ENCODE measurements around the gene ASCL5. TPM values are rescaled to one million over a fixed set of nuclear protein-coding genes. Genes with fewer than 3 reads are reported as not detected.

Gene ASCL5
- total RNA-seq, 1 experiment from 2014 or later = not detected

GRCh38 chr1:201113451-201114244 lies 13.3 kb downstream of the ASCL5 start:
- Histone ChIP-seq H3K27ac (no peak overlapping the region), H3K9me3 (replicated peaks) (0 out of 2 replicates have a peak, but pooled peaks cover 3% of the 10 kb centered on the region), H3K27me3 (no peaks in the 10 kb centered on the region), H3K4me3 (peak overlapping the region; percentile 47), H3K36me3 (no peaks in the 10 kb centered on the region), H3K4me1 (peaks cover 10% of the 10 kb centered on the region)
- no peak for DNase-seq

GRCh38 chr1:201112926-201113325 lies 14.1 kb downstream of the ASCL5 start:
- peaks cover 10% of the 10 kb centered on the region for H3K4me1 ChIP-seq
- no peak overlapping the region for H3K4me3 ChIP-seq
- H3K36me3 ChIP-seq = no peaks in the 10 kb centered on the region
- no peak for DNase-seq
- H3K9me3 ChIP-seq (replicated peaks) = 0 out of 2 replicates have a peak, but pooled peaks cover 3% of the 10 kb centered on the region
- H3K27ac ChIP-seq = no peak overlapping the region
- H3K27me3 ChIP-seq = no peaks in the 10 kb centered on the region

- DNase-seq = peak; percentile 78 to 83
- H3K9me3 ChIP-seq (replicated peaks) = 0 out of 2 replicates have a peak, but pooled peaks cover 3% of the 10 kb centered on the region
- no peaks in the 10 kb centered on the region for H3K36me3 ChIP-seq
- no peak within 1 kb of the TSS for H3K4me3 ChIP-seq
- H3K4me1 ChIP-seq = peaks cover 10% of the 10 kb centered on the region
- no peak within 1 kb of the TSS for H3K27ac ChIP-seq
- H3K27me3 ChIP-seq = no peaks in the 10 kb centered on the region
These were observed 14.7 kb downstream of the ASCL5 start, which contains the start of gene CACNA1S for GRCh38 chr1:201112173-201112731. Gene CACNA1S (minus strand): TSS chr1:201112426. CDS start chr1:201112339, 87 bp downstream.

- H3K27me3 ChIP-seq = no peaks in the 10 kb centered on the region
- no peak overlapping the region for H3K4me3 ChIP-seq
- no peak overlapping the region for H3K27ac ChIP-seq
- 0 out of 2 replicates have a peak, but pooled peaks cover 3% of the 10 kb centered on the region for H3K9me3 ChIP-seq (replicated peaks)
- no peaks in the 10 kb centered on the region for H3K36me3 ChIP-seq
- DNase-seq = no peak
- H3K4me1 ChIP-seq = peaks cover 10% of the 10 kb centered on the region
These were observed 15.3 kb downstream of the ASCL5 start for GRCh38 chr1:201111672-201112071.

- Histone ChIP-seq H3K27ac (no peak overlapping the region), H3K4me1 (peaks cover 10% of the 10 kb centered on the region), H3K27me3 (no peaks in the 10 kb centered on the region), H3K9me3 (replicated peaks) (0 out of 2 replicates have a peak, but pooled peaks cover 3% of the 10 kb centered on the region), H3K36me3 (no peaks in the 10 kb centered on the region), H3K4me3 (no peak overlapping the region)
- no peak for DNase-seq
These were observed 15.8 kb downstream of the ASCL5 start for GRCh38 chr1:201111156-201111555.

- no peaks in the 10 kb centered on the region for H3K36me3 ChIP-seq
- H3K4me3 ChIP-seq = no peak overlapping the region
- no peaks in the 10 kb centered on the region for H3K27me3 ChIP-seq
- no peak overlapping the region for H3K27ac ChIP-seq
- peaks cover 10% of the 10 kb centered on the region for H3K4me1 ChIP-seq
- no peak for DNase-seq
- 0 out of 2 replicates have a peak, but pooled peaks cover 3% of the 10 kb centered on the region for H3K9me3 ChIP-seq (replicated peaks)
These were observed 16.4 kb downstream of the ASCL5 start for GRCh38 chr1:201110616-201111015.

GRCh38 chr1:201110138-201110537 lies 16.8 kb downstream of the ASCL5 start:
- Histone ChIP-seq H3K27me3 (no peaks in the 10 kb centered on the region), H3K4me1 (peaks cover 10% of the 10 kb centered on the region), H3K4me3 (no peak overlapping the region), H3K9me3 (replicated peaks) (0 out of 2 replicates have a peak, but pooled peaks cover 3% of the 10 kb centered on the region), H3K36me3 (no peaks in the 10 kb centered on the region), H3K27ac (no peak overlapping the region)
- DNase-seq = no peak

DNA sequence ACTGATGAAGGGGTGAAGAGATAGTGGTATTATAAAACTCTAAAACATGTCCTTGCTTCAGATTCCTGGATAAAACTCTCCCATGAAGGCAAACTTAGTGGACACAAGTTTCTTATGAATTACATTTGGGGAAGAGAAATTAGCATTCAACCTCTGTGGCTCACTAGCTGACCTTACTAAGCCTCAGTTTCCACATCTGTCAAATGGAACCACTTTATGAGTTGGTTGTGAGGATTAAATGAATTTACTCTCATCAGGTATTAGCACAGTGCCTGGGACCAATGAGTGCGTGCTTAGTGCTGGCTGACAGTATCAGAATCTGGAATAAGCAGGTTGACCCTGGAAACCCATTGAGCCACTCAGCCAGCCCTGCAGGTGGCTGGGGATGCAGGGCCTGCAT lies 17.3 kb downstream of the ASCL5 start:
- 0 out of 2 replicates have a peak, but pooled peaks cover 3% of the 10 kb centered on the region for H3K9me3 ChIP-seq (replicated peaks)
- no peaks in the 10 kb centered on the region for H3K36me3 ChIP-seq
- H3K27ac ChIP-seq = no peak overlapping the region
- no peaks in the 10 kb centered on the region for H3K27me3 ChIP-seq
- no peak for DNase-seq
- H3K4me1 ChIP-seq = peaks cover 12% of the 10 kb centered on the region
- H3K4me3 ChIP-seq = no peak overlapping the region

GRCh38 chr1:201108614-201109013 lies 18.4 kb downstream of the ASCL5 start:
- H3K36me3 ChIP-seq = no peaks in the 10 kb centered on the region
- H3K27ac ChIP-seq = no peak overlapping the region
- DNase-seq = no peak
- H3K9me3 ChIP-seq (replicated peaks) = 0 out of 2 replicates have a peak, but pooled peaks cover 3% of the 10 kb centered on the region
- no peak overlapping the region for H3K4me3 ChIP-seq
- peaks cover 22% of the 10 kb centered on the region for H3K4me1 ChIP-seq
- H3K27me3 ChIP-seq = no peaks in the 10 kb centered on the region

DNA sequence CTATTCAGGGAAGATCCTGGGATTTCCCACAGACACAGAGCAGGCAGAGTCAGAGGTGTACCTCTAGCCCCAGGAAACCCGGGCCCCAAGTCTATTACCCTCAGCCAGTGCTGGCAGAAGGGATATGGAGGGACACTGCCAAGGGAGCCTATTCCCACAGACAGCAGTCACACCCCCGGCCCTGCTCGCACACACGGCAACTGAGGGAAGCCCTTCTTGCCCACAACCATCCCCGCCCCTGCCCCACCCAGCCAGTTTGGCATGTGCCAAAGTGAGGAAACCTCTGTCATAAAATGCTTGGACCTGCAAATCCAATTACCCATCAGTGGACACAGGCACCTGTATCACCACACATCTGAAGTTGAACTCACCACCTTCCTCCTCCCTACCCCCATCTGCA lies 21.3 kb downstream of the ASCL5 start:
- Histone ChIP-seq H3K27ac (no peak overlapping the region), H3K4me1 (peaks cover 16% of the 10 kb centered on the region)

GRCh38 chr1:201104141-201104540 lies 22.8 kb downstream of the ASCL5 start:
- no peaks in the 10 kb centered on the region for H3K9me3 ChIP-seq (replicated peaks)
- peaks cover 25% of the 10 kb centered on the region for H3K4me1 ChIP-seq
- DNase-seq = peak; percentile 58 to 69
- no peak overlapping the region for H3K4me3 ChIP-seq
- no peak overlapping the region for H3K27ac ChIP-seq
- no peaks in the 10 kb centered on the region for H3K27me3 ChIP-seq
- H3K36me3 ChIP-seq = no peaks in the 10 kb centered on the region

More for the DNA sequence above, 21.3 kb downstream of the ASCL5 start:
- H3K9me3 ChIP-seq (replicated peaks) = 0 out of 2 replicates have a peak, but pooled peaks cover 3% of the 10 kb centered on the region
- no peaks in the 10 kb centered on the region for H3K36me3 ChIP-seq
- no peak for DNase-seq
- no peak overlapping the region for H3K4me3 ChIP-seq
- H3K27me3 ChIP-seq = no peaks in the 10 kb centered on the region

- H3K36me3 ChIP-seq = no peaks in the 10 kb centered on the region
- DNase-seq = peak; percentile 43 to 49
- H3K27me3 ChIP-seq = no peaks in the 10 kb centered on the region
- no peak overlapping the region for H3K27ac ChIP-seq
- H3K4me1 ChIP-seq = peaks cover 25% of the 10 kb centered on the region
- no peak overlapping the region for H3K4me3 ChIP-seq
- no peaks in the 10 kb centered on the region for H3K9me3 ChIP-seq (replicated peaks)
These were observed 23.3 kb downstream of the ASCL5 start for GRCh38 chr1:201103666-201104065.

GRCh38 chr1:201100169-201100930 lies 26.6 kb downstream of the ASCL5 start:
- Histone ChIP-seq H3K36me3 (no peaks in the 10 kb centered on the region), H3K27ac (no peak overlapping the region), H3K27me3 (no peaks in the 10 kb centered on the region), H3K9me3 (replicated peaks) (no peaks in the 10 kb centered on the region), H3K4me1 (peaks cover 42% of the 10 kb centered on the region), H3K4me3 (no peak overlapping the region)
- no peak for DNase-seq

GRCh38 chr1:201098992-201099677 lies 27.8 kb downstream of the ASCL5 start:
- Histone ChIP-seq H3K27me3 (no peaks in the 10 kb centered on the region), H3K4me1 (peaks cover 42% of the 10 kb centered on the region), H3K27ac (no peak overlapping the region), H3K9me3 (replicated peaks) (no peaks in the 10 kb centered on the region), H3K4me3 (no peak overlapping the region), H3K36me3 (no peaks in the 10 kb centered on the region)
- no peak for DNase-seq
